Activated naive CD8-positive, alpha-beta T cell treated with anti-CD3 and anti-CD28 coated beads, Interleukin-2, amount 50 U/mL, for 16 hours (primary cell): Measurements from ENCODE around the gene CGRRF1.

Experiments
- DNase-seq: peaks from one replicate; pipeline ENCODE4 v3.0.0-alpha.2; 2020; ENCODE audit warnings: low read depth, low spot score

Gene CGRRF1

GRCh38 chr14:54489731-54490444, 19.8 kb upstream of the CGRRF1 start:
- no peak for DNase-seq

- DNase-seq: no peak
Observed at GRCh38 chr14:54490445-54491175, 19.1 kb upstream of the CGRRF1 start.

- DNase-seq: no peak
Observed at GRCh38 chr14:54493293-54493692, 16.4 kb upstream of the CGRRF1 start.

- DNase-seq: no peak
Observed at GRCh38 chr14:54497224-54497623, 12.5 kb upstream of the CGRRF1 start.

GRCh38 chr14:54498095-54498531, 11.6 kb upstream of the CGRRF1 start:
- no peak for DNase-seq

GRCh38 chr14:54498579-54498978, 11.1 kb upstream of the CGRRF1 start:
- no peak for DNase-seq

- DNase-seq: no peak
Observed at GRCh38 chr14:54500744-54501143, 9.0 kb upstream of the CGRRF1 start.

- DNase-seq: no peak
Observed at GRCh38 chr14:54501480-54501879, 8.2 kb upstream of the CGRRF1 start.

GRCh38 chr14:54502602-54503001, 7.1 kb upstream of the CGRRF1 start:
- no peak for DNase-seq

- DNase-seq: no peak
Observed at GRCh38 chr14:54503486-54503885, 6.2 kb upstream of the CGRRF1 start.

- no peak for DNase-seq
Observed at GRCh38 chr14:54512393-54512792, 2.7 kb downstream of the CGRRF1 start.

GRCh38 chr14:54515670-54516069, 6.0 kb downstream of the CGRRF1 start:
- no peak for DNase-seq

GRCh38 chr14:54516709-54517108, 7.0 kb downstream of the CGRRF1 start:
- DNase-seq: no peak

GRCh38 chr14:54524410-54524809, 14.7 kb downstream of the CGRRF1 start:
- no peak for DNase-seq

- DNase-seq: no peak
Observed at GRCh38 chr14:54528973-54529372, 19.3 kb downstream of the CGRRF1 start.

GRCh38 chr14:54529811-54530210, 20.1 kb downstream of the CGRRF1 start:
- no peak for DNase-seq

- DNase-seq: no peak
Observed at GRCh38 chr14:54532111-54533012, 22.7 kb downstream of the CGRRF1 start.

- DNase-seq: no peak
Observed at GRCh38 chr14:54533100-54533499, 23.4 kb downstream of the CGRRF1 start.

GRCh38 chr14:54535126-54535525, 25.4 kb downstream of the CGRRF1 start:
- no peak for DNase-seq

GRCh38 chr14:54535646-54536045, 25.9 kb downstream of the CGRRF1 start:
- DNase-seq: no peak

GRCh38 chr14:54537651-54538050, 27.9 kb downstream of the CGRRF1 start:
- no peak for DNase-seq

GRCh38 chr14:54538055-54538454, 28.3 kb downstream of the CGRRF1 start:
- no peak for DNase-seq
